CD14-positive monocyte (primary cell): Measurements from ENCODE around the gene SPRR2A. TPM values are rescaled to one million over a fixed set of nuclear protein-coding genes. Genes with fewer than 3 reads are reported as not detected.

Source experiments
- DNase-seq, 3 donors: peaks; one replicate each; pipeline ENCODE4 v3.0.0-alpha.2; 2011 to 2022
- H2AFZ ChIP-seq: 2 replicates; pipeline ENCODE4 v1.6.0; 2012; ENCODE audit warnings: mild to moderate bottlenecking, low read depth, low read length, inconsistent platforms; ENCODE audit not compliant: insufficient read depth, poor library complexity, severe bottlenecking
- H3K27ac ChIP-seq, 2 donors: 1 replicate in 1 of 2; 2 replicates in 1 of 2; pipeline ENCODE4 v1.5.1; 2012 to 2013; ENCODE audit warnings: low read length in 2 of 2, control low read depth in 1 of 2, inconsistent platforms in 1 of 2, low read depth in 1 of 2, mild to moderate bottlenecking in 1 of 2
- H3K27me3 ChIP-seq, 2 donors: one replicate each; pipeline versions ENCODE4 v1.6.0 to v1.6.1; 2011 to 2013; ENCODE audit warnings: low read length in 2 of 2; ENCODE audit not compliant: control insufficient read depth in 2 of 2, insufficient read depth in 2 of 2
- H3K36me3 ChIP-seq, 2 donors: replicated peaks in 1 of 2; 1 replicate in 1 of 2; 2 replicates in 1 of 2; pipeline versions ENCODE4 v1.5.1 to v1.6.1; 2012 to 2013; ENCODE audit warnings: low read length in 2 of 2, control low read depth in 1 of 2, inconsistent platforms in 1 of 2, mild to moderate bottlenecking in 1 of 2; ENCODE audit not compliant: insufficient read depth in 2 of 2, control insufficient read depth in 1 of 2
- H3K4me1 ChIP-seq, 2 donors: 1 replicate in 1 of 2; 2 replicates in 1 of 2; pipeline versions ENCODE4 v1.5.1 to v1.6.1; 2012 to 2013; ENCODE audit warnings: low read length in 2 of 2, control low read depth in 1 of 2, inconsistent platforms in 1 of 2, mild to moderate bottlenecking in 1 of 2, moderate library complexity in 1 of 2; ENCODE audit not compliant: insufficient read depth in 2 of 2, control insufficient read depth in 1 of 2
- H3K4me2 ChIP-seq: replicated peaks from 2 replicates; pipeline ENCODE3; 2012; ENCODE audit warnings: low read length, moderate library complexity, mild to moderate bottlenecking; ENCODE audit not compliant: poor library complexity, severe bottlenecking; ENCODE audit errors: extremely low read depth
- H3K4me3 ChIP-seq, 3 experiments: fragments of 200-600 bp in 1 of 3; sonication (generic) in 1 of 3; replicated peaks in 1 of 3; 1 replicate in 2 of 3; 2 replicates in 1 of 3; pipeline ENCODE4 v1.5.1; 2011 to 2013; ENCODE audit warnings: low read length in 3 of 3, mild to moderate bottlenecking in 3 of 3, control low read depth in 2 of 3, low read depth in 2 of 3, inconsistent platforms in 1 of 3, moderate library complexity in 1 of 3
- H3K79me2 ChIP-seq: 2 replicates; pipeline ENCODE4 v1.6.0; 2012; ENCODE audit warnings: mild to moderate bottlenecking, control low read depth, inconsistent platforms, low read length, moderate library complexity; ENCODE audit not compliant: insufficient read depth
- H3K9ac ChIP-seq: 2 replicates; pipeline ENCODE4 v1.6.0; 2017; ENCODE audit warnings: low read length, mild to moderate bottlenecking; ENCODE audit not compliant: insufficient read depth, poor library complexity, severe bottlenecking
- H3K9me3 ChIP-seq, 2 donors: replicated peaks in 1 of 2; 1 replicate in 1 of 2; 2 replicates in 1 of 2; pipeline versions ENCODE4 v1.5.1 to v1.6.1; 2012 to 2013; ENCODE audit warnings: low read length in 2 of 2, control low read depth in 1 of 2; ENCODE audit not compliant: control insufficient read depth in 1 of 2, insufficient read depth in 1 of 2
- H4K20me1 ChIP-seq: 2 replicates; pipeline ENCODE4 v1.6.0; 2012; ENCODE audit warnings: mild to moderate bottlenecking, low read length, control low read depth, moderate library complexity; ENCODE audit not compliant: insufficient read depth
- H3K27ac Mint-ChIP-seq, 7 donors: one replicate each; pipeline ENCODE4 v1.8.0; 2020; ENCODE audit warnings: mild to moderate bottlenecking in 7 of 7, mixed read lengths in 7 of 7, moderate library complexity in 6 of 7, inconsistent platforms in 2 of 7
- H3K27me3 Mint-ChIP-seq, 3 donors: one replicate each; pipeline ENCODE4 v1.8.0; 2021 to 2022; ENCODE audit warnings: low read depth in 3 of 3, mild to moderate bottlenecking in 3 of 3, mixed read lengths in 3 of 3, moderate library complexity in 3 of 3, inconsistent platforms in 1 of 3
- H3K36me3 Mint-ChIP-seq, 2 donors: one replicate each; pipeline ENCODE4 v1.8.0; 2020; ENCODE audit warnings: mixed read lengths in 2 of 2, inconsistent platforms in 1 of 2, mild to moderate bottlenecking in 1 of 2
- H3K4me1 Mint-ChIP-seq: one replicate; pipeline ENCODE4 v1.8.0; 2020; ENCODE audit warnings: mild to moderate bottlenecking, mixed read lengths
- H3K4me3 Mint-ChIP-seq, 2 donors: one replicate each; pipeline ENCODE4 v1.8.0; 2020; ENCODE audit warnings: mild to moderate bottlenecking in 2 of 2, mixed read lengths in 2 of 2, moderate library complexity in 1 of 2
- H3K9me3 Mint-ChIP-seq, 7 donors: one replicate each; pipeline ENCODE4 v1.8.0; 2020 to 2022; ENCODE audit warnings: mixed read lengths in 7 of 7, mild to moderate bottlenecking in 6 of 7, moderate library complexity in 6 of 7, inconsistent platforms in 2 of 7
- WGBS: methylation state at CpG from one replicate; pipeline ENCODE4 v1.1.5; 2013; ENCODE audit warnings: missing lambda C conversion rate; ENCODE audit not compliant: insufficient coverage; 5-methylcytosine and 5-hydroxymethylcytosine counted together
- intact Hi-C, 2 donors: fragments of 100-400 bp; cut with micrococcal nuclease; formaldehyde crosslinking; loops; one replicate each; pipeline versions ENCODE4 v1.15.0 to v1.15.1; 2023
- polyA plus RNA-seq, 3 donors: library from polyadenylated mRNA; depleted of rRNA in 1 of 3; unstranded in 2 of 3; stranded (reverse) in 1 of 3; fragments of 300-500 nt in 2 of 3; fragments of >200 nt in 1 of 3; fragmentation: Illumina TruSeq in 2 of 3; gene quantifications; 1 replicate in 2 of 3; 2 replicates in 1 of 3; pipeline ENCODE4 v1.2.3, GENCODE V29; 2012 to 2021
- TF ChIP-seq, protein P1 (sequence below): fragments of 200-600 bp; IDR thresholded peaks from one replicate; pipeline ENCODE4 v1.8.0; 2022; ENCODE audit warnings: antibody characterized with exemption, mild to moderate bottlenecking

Gene SPRR2A
- polyA plus RNA-seq, 3 donors = not detected

DNA sequence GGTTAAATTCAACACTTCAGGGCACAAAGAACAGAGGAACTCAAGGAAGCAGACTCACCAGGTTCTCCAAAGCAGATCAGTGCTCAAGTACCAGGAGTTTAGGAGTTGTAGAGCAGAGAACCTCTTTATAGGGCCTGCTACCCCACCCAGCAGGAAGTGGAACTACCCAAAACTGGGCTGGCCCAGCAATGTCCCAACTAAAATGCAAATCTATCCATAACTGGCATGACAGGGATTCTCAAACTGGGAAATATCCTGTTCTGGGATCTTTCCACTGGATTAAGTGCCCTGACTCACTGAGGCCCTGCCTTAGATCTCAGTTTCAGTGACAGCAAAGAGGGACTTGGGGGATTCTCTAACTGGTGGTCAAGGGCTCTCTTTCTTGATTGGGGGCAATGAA is 37.1 kb upstream of the SPRR2A start, which contains the start of gene SPRR2E:
Gene SPRR2E, minus strand, starts transcription at position 101 of the 400 bp plus-strand sequence. CDS start 775 bp downstream, outside the sequence.
- Mint-ChIP-seq H3K27me3 (peaks cover 2 to 5% (median 4%) of the 10 kb centered on the region in 3 donors), H3K27ac (no peak within 1 kb of the TSS), H3K9me3 (no peaks in the 10 kb centered on the region), H3K36me3 (no peaks in the 10 kb centered on the region), H3K4me1 (no peaks in the 10 kb centered on the region), H3K4me3 (no peak within 1 kb of the TSS)
- Histone ChIP-seq H3K27ac (no peak within 1 kb of the TSS), H3K4me2 (no peak within 1 kb of the TSS), H3K4me3 (no peak within 1 kb of the TSS), H2AFZ (no peak within 1 kb of the TSS), H3K27me3 (no peaks in the 10 kb centered on the region), H4K20me1 (no peaks in the 10 kb centered on the region), H3K79me2 (no peaks in the 10 kb centered on the region), H3K36me3 (no peaks in the 10 kb centered on the region), H3K9ac (no peak within 1 kb of the TSS), H3K4me1 (no peaks in the 10 kb centered on the region), H3K9me3 (no peaks in the 10 kb centered on the region)
- no peak for DNase-seq
- TF ChIP-seq, protein P1, sequence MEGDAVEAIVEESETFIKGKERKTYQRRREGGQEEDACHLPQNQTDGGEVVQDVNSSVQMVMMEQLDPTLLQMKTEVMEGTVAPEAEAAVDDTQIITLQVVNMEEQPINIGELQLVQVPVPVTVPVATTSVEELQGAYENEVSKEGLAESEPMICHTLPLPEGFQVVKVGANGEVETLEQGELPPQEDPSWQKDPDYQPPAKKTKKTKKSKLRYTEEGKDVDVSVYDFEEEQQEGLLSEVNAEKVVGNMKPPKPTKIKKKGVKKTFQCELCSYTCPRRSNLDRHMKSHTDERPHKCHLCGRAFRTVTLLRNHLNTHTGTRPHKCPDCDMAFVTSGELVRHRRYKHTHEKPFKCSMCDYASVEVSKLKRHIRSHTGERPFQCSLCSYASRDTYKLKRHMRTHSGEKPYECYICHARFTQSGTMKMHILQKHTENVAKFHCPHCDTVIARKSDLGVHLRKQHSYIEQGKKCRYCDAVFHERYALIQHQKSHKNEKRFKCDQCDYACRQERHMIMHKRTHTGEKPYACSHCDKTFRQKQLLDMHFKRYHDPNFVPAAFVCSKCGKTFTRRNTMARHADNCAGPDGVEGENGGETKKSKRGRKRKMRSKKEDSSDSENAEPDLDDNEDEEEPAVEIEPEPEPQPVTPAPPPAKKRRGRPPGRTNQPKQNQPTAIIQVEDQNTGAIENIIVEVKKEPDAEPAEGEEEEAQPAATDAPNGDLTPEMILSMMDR = no peak
- intact Hi-C loops = no loop called here

DNA sequence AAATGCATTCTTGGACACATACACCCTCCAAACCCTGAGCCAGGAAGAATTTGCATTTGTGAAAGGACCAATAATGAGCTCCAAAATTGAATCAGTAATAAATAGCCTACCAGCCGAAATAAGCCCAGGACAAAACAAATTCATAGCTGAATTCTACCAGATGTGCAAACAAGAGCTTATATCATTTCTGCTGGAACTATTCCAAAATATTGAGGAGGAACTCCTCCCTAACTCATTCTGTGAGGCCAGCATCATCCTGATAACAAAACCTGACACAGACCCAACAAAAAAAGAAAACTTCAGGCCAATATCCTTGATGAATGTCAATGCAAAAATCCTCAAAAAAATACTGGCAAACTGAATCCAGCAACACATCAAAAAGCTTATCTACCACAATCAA is 30.3 kb upstream of the SPRR2A start:
- no peaks in the 10 kb centered on the region for H4K20me1 ChIP-seq
- WGBS = 100% methylated on average over 1 of the region's 1 CpG
- no peak overlapping the region for H3K9ac ChIP-seq
- H3K27me3 Mint-ChIP-seq = peaks cover 3 to 17% (median 5%) of the 10 kb centered on the region in 3 donors
- H3K4me3 Mint-ChIP-seq = no peak overlapping the region
- DNase-seq = no peak
- no peak overlapping the region for H3K4me2 ChIP-seq
- H3K36me3 ChIP-seq = no peaks in the 10 kb centered on the region
- intact Hi-C loops = no loop called here
- no peak overlapping the region for H3K27ac Mint-ChIP-seq
- no peak overlapping the region for H2AFZ ChIP-seq
- no peaks in the 10 kb centered on the region for H3K9me3 ChIP-seq
- no peaks in the 10 kb centered on the region for H3K36me3 Mint-ChIP-seq
- peaks cover 0 to 6% (median 3%) of the 10 kb centered on the region in 7 donors for H3K9me3 Mint-ChIP-seq
- TF ChIP-seq, protein P1 = no peak
- no peaks in the 10 kb centered on the region for H3K79me2 ChIP-seq
- no peak overlapping the region for H3K27ac ChIP-seq
- H3K4me3 ChIP-seq = no peak overlapping the region
- H3K27me3 ChIP-seq = no peaks in the 10 kb centered on the region
- H3K4me1 ChIP-seq = no peaks in the 10 kb centered on the region
- no peaks in the 10 kb centered on the region for H3K4me1 Mint-ChIP-seq
